ENCODE measurements around the gene OR2L13.

Gene OR2L13

GRCh38 chr1:248143311-248143710 lies 48.3 kb downstream of the OR2L13 start:
- POLR2A ChIA-PET: no interaction called here
- no peak for DNase-seq (ENCODE audit: extremely low spot score)
- CTCF ChIA-PET: no interaction called here
- TF ChIP-seq NFRKB (IDR thresholded peaks at IDR 0.05) (no peak), FOXK2 (IDR thresholded peaks at IDR 0.05) (no peak), FOXA1 (IDR thresholded peaks at IDR 0.05) (no peak), HDGF (IDR thresholded peaks at IDR 0.05; ENCODE audit: borderline replicate concordance) (no peak), TARDBP (IDR thresholded peaks at IDR 0.05) (no peak), FOXM1 (IDR thresholded peaks at IDR 0.05; ENCODE audit: borderline replicate concordance) (no peak), CTBP1 (IDR thresholded peaks at IDR 0.05; ENCODE audit: borderline replicate concordance) (no peak), SUZ12 (IDR thresholded peaks at IDR 0.05) (no peak), ELF4 (IDR thresholded peaks at IDR 0.05) (no peak), BHLHE40 (IDR thresholded peaks at IDR 0.05; ENCODE audit: borderline replicate concordance) (no peak), LEF1 (IDR thresholded peaks at IDR 0.05; ENCODE audit: borderline replicate concordance) (no peak), ARNT (IDR thresholded peaks at IDR 0.05) (no peak)

- no peak for DNase-seq (ENCODE audit: extremely low spot score)
- ChIA-PET CTCF (no interaction called here), POLR2A (no interaction called here)
- TF ChIP-seq TARDBP (IDR thresholded peaks at IDR 0.05) (no peak), BHLHE40 (IDR thresholded peaks at IDR 0.05; ENCODE audit: borderline replicate concordance) (no peak), SP1 (IDR thresholded peaks at IDR 0.05) (no peak), ARNT (IDR thresholded peaks at IDR 0.05) (no peak), HDGF (IDR thresholded peaks at IDR 0.05; ENCODE audit: borderline replicate concordance) (no peak), FOXA1 (IDR thresholded peaks at IDR 0.05) (no peak), ELF4 (IDR thresholded peaks at IDR 0.05) (no peak), CTBP1 (IDR thresholded peaks at IDR 0.05; ENCODE audit: borderline replicate concordance) (no peak), PKNOX1 (IDR thresholded peaks at IDR 0.05) (no peak), SUZ12 (IDR thresholded peaks at IDR 0.05) (no peak), ZNF384 (IDR thresholded peaks at IDR 0.05) (no peak), NFRKB (IDR thresholded peaks at IDR 0.05) (no peak), FOXM1 (IDR thresholded peaks at IDR 0.05; ENCODE audit: borderline replicate concordance) (no peak), FOXK2 (IDR thresholded peaks at IDR 0.05) (no peak), LEF1 (IDR thresholded peaks at IDR 0.05; ENCODE audit: borderline replicate concordance) (no peak), L3MBTL2 (conservative IDR thresholded peaks at IDR 0.05) (no peak)
Observed at GRCh38 chr1:248144513-248145198, 49.7 kb downstream of the OR2L13 start, which contains the start of gene OR2M5. Gene OR2M5 (plus strand): TSS chr1:248145148. CDS start chr1:248145148, 0 bp downstream.

Measured in HEK293T (cell line).